Right lung (tissue), 10 donors: ENCODE measurements around the gene LDHB. TPM values are rescaled to one million over a fixed set of nuclear protein-coding genes. Genes with fewer than 3 reads are reported as not detected.
"Not testable (repeated sequence)": the region's sequence is repeated elsewhere in the genome, so short reads cannot be mapped to it uniquely, and the experiment has no call there.

ENCODE experiments used
- DNase-seq, 2 donors: peaks; one replicate each; pipeline ENCODE4 v3.0.0-alpha.2; 2013
- long read RNA-seq, 8 donors: transcript quantifications; one replicate each; lab custom pipeline, GENCODE V29; 2026
- polyA plus RNA-seq, 5 donors: library from polyadenylated mRNA; unstranded; fragments of 120-200 nt; gene quantifications; one replicate each; pipeline versions ENCODE4 v1.2.1 to v1.2.3, GENCODE V29; 2013; ENCODE audit warnings: inconsistent platforms in 1 of 5, low replicate concordance in 1 of 5; ENCODE audit not compliant: insufficient read length in 5 of 5, insufficient read depth in 1 of 5

Gene LDHB
- polyA plus RNA-seq = 1,000 to 10,000 TPM in 1 of 5 donors, 100 to 1,000 TPM in 4; 867 to 1,022 (median 927) TPM
- long read RNA-seq, donor 1, transcript LDHB-210 (2 exons, 544 nt) = minor isoform, 10 of 734 reads
- long read RNA-seq, donor 1, transcript LDHB-201 (8 exons, 1,303 nt) = major isoform, 454 of 734 reads
- long read RNA-seq, donor 1, transcript LDHB-209 (2 exons, 672 nt) = minor isoform, 37 of 734 reads
- long read RNA-seq, donor 1, transcript LDHB-206 (3 exons, 678 nt) = minor isoform, 58 of 734 reads
- long read RNA-seq, donor 1, partial matches to known transcripts = 154 of 734 reads
- long read RNA-seq, donor 1, other reads (novel, unspliced or antisense) = 19 of 734 reads
- long read RNA-seq, donor 2, transcript LDHB-209 (2 exons, 672 nt) = minor isoform, 9 of 338 reads
- long read RNA-seq, donor 2, transcript LDHB-201 (8 exons, 1,303 nt) = major isoform, 261 of 338 reads
- long read RNA-seq, donor 2, transcript LDHB-206 (3 exons, 678 nt) = minor isoform, 13 of 338 reads
- long read RNA-seq, donor 2, partial matches to known transcripts = 46 of 338 reads
- long read RNA-seq, donor 2, other reads (novel, unspliced or antisense) = 5 of 338 reads
- long read RNA-seq, donor 3, transcript LDHB-209 (2 exons, 672 nt) = minor isoform, 29 of 444 reads
- long read RNA-seq, donor 3, transcript LDHB-206 (3 exons, 678 nt) = minor isoform, 36 of 444 reads
- long read RNA-seq, donor 3, transcript LDHB-210 (2 exons, 544 nt) = minor isoform, 5 of 444 reads
- long read RNA-seq, donor 3, transcript LDHB-201 (8 exons, 1,303 nt) = major isoform, 273 of 444 reads
- long read RNA-seq, donor 3, partial matches to known transcripts = 95 of 444 reads
- long read RNA-seq, donor 3, other reads (novel, unspliced or antisense) = 5 of 444 reads
- long read RNA-seq, donor 4, transcript LDHB-209 (2 exons, 672 nt) = minor isoform, 38 of 296 reads
- long read RNA-seq, donor 4, transcript LDHB-201 (8 exons, 1,303 nt) = major isoform, 173 of 296 reads
- long read RNA-seq, donor 4, transcript LDHB-206 (3 exons, 678 nt) = minor isoform, 25 of 296 reads
- long read RNA-seq, donor 4, partial matches to known transcripts = 58 of 296 reads
- long read RNA-seq, donor 4, other reads (novel, unspliced or antisense) = 0 of 296 reads
- long read RNA-seq, donor 5, transcript LDHB-201 (8 exons, 1,303 nt) = major isoform, 493 of 656 reads
- long read RNA-seq, donor 5, transcript LDHB-209 (2 exons, 672 nt) = minor isoform, 17 of 656 reads
- long read RNA-seq, donor 5, transcript LDHB-206 (3 exons, 678 nt) = minor isoform, 29 of 656 reads
- long read RNA-seq, donor 5, partial matches to known transcripts = 92 of 656 reads
- long read RNA-seq, donor 5, other reads (novel, unspliced or antisense) = 19 of 656 reads
- long read RNA-seq, donor 6, transcript LDHB-201 (8 exons, 1,303 nt) = major isoform, 471 of 577 reads
- long read RNA-seq, donor 6, transcript LDHB-209 (2 exons, 672 nt) = minor isoform, 10 of 577 reads
- long read RNA-seq, donor 6, transcript LDHB-206 (3 exons, 678 nt) = minor isoform, 12 of 577 reads
- long read RNA-seq, donor 6, partial matches to known transcripts = 79 of 577 reads
- long read RNA-seq, donor 6, other reads (novel, unspliced or antisense) = 0 of 577 reads
- long read RNA-seq, donor 7, transcript LDHB-201 (8 exons, 1,303 nt) = major isoform, 228 of 270 reads
- long read RNA-seq, donor 7, transcript LDHB-206 (3 exons, 678 nt) = minor isoform, 7 of 270 reads
- long read RNA-seq, donor 7, partial matches to known transcripts = 32 of 270 reads
- long read RNA-seq, donor 7, other reads (novel, unspliced or antisense) = 0 of 270 reads
- long read RNA-seq, donor 8, transcript LDHB-209 (2 exons, 672 nt) = minor isoform, 9 of 223 reads
- long read RNA-seq, donor 8, transcript LDHB-206 (3 exons, 678 nt) = minor isoform, 16 of 223 reads
- long read RNA-seq, donor 8, transcript LDHB-201 (8 exons, 1,303 nt) = major isoform, 159 of 223 reads
- long read RNA-seq, donor 8, partial matches to known transcripts = 37 of 223 reads
- long read RNA-seq, donor 8, other reads (novel, unspliced or antisense) = 0 of 223 reads

- DNase-seq = peak; percentile 93 to 95
These were observed at the start of gene LDHB for GRCh38 chr12:21657326-21658077. Gene LDHB (minus strand): TSS chr12:21657842. CDS start chr12:21654671, 3,171 bp downstream.

- DNase-seq = no peak
These were observed 47.2 kb upstream of the LDHB start for GRCh38 chr12:21704847-21705246.

- no peak for DNase-seq
These were observed 42.2 kb upstream of the LDHB start for GRCh38 chr12:21699851-21700250.

GRCh38 chr12:21697904-21698630, 40.4 kb upstream of the LDHB start:
- DNase-seq = peak; percentile 51 to 60

GRCh38 chr12:21696625-21697024, 39.0 kb upstream of the LDHB start:
- no peak for DNase-seq

- no peak for DNase-seq
These were observed 38.3 kb upstream of the LDHB start for GRCh38 chr12:21695986-21696385.

- DNase-seq = no peak
These were observed 37.0 kb upstream of the LDHB start for GRCh38 chr12:21694660-21695059.

- no peak for DNase-seq
These were observed 33.9 kb upstream of the LDHB start for GRCh38 chr12:21691515-21691914.

- no peak for DNase-seq
These were observed 33.2 kb upstream of the LDHB start for GRCh38 chr12:21690704-21691368.

GRCh38 chr12:21683115-21683514, 25.5 kb upstream of the LDHB start:
- DNase-seq = no peak

GRCh38 chr12:21678959-21679358, 21.3 kb upstream of the LDHB start:
- no peak for DNase-seq

- no peak for DNase-seq
These were observed 20.1 kb upstream of the LDHB start for GRCh38 chr12:21677622-21678277.

GRCh38 chr12:21677204-21677603, 19.6 kb upstream of the LDHB start:
- no peak for DNase-seq

- no peak for DNase-seq
These were observed 19.1 kb upstream of the LDHB start for GRCh38 chr12:21676776-21677175.

- DNase-seq = no peak
These were observed 18.0 kb upstream of the LDHB start for GRCh38 chr12:21675641-21676040.

- no peak for DNase-seq
These were observed 17.5 kb upstream of the LDHB start for GRCh38 chr12:21675096-21675495.

- not testable (repeated sequence) for DNase-seq
These were observed 16.3 kb upstream of the LDHB start for GRCh38 chr12:21673830-21674552.
